MV-4-11 (cell line): Measurements from ENCODE around the gene POMGNT1.

Source experiments
- DNase-seq: peaks from one replicate; lab custom pipeline; 2025; lab: John Stamatoyannopoulos, UW

POMGNT1 gene

GRCh38 chr1:46183079-46183847 lies 15.0 kb downstream of the POMGNT1 start:
- DNase-seq: peak; percentile 4

GRCh38 chr1:46181343-46182260 lies 16.6 kb downstream of the POMGNT1 start:
- DNase-seq: no peak

- DNase-seq: no peak
These were observed 18.1 kb downstream of the POMGNT1 start for GRCh38 chr1:46180082-46180616.

- DNase-seq: peak; percentile 58
These were observed 18.8 kb downstream of the POMGNT1 start for GRCh38 chr1:46179138-46180081.

GRCh38 chr1:46176211-46176865 lies 21.9 kb downstream of the POMGNT1 start, which contains the start of gene P3R3URF:
TSS of gene P3R3URF (minus strand) at chr1:46176488. CDS start at chr1:46176471, 17 bp downstream.
- no peak for DNase-seq

- no peak for DNase-seq
These were observed 23.0 kb downstream of the POMGNT1 start for GRCh38 chr1:46175243-46175642.

GRCh38 chr1:46174448-46175231 lies 23.6 kb downstream of the POMGNT1 start, which contains the start of gene TSPAN1:
TSS of gene TSPAN1 (plus strand) at chr1:46175087. CDS start at chr1:46181108, 6,021 bp downstream.
- no peak for DNase-seq

GRCh38 chr1:46173361-46173856 lies 24.8 kb downstream of the POMGNT1 start:
- DNase-seq: peak; percentile 23

GRCh38 chr1:46172321-46172720 lies 25.9 kb downstream of the POMGNT1 start:
- DNase-seq: no peak

GRCh38 chr1:46171871-46172270 lies 26.4 kb downstream of the POMGNT1 start:
- no peak for DNase-seq

GRCh38 chr1:46171351-46171750 lies 26.9 kb downstream of the POMGNT1 start:
- DNase-seq: no peak

- DNase-seq: no peak
These were observed 28.3 kb downstream of the POMGNT1 start for GRCh38 chr1:46169811-46170454.

GRCh38 chr1:46168477-46168876 lies 29.8 kb downstream of the POMGNT1 start:
- no peak for DNase-seq

- no peak for DNase-seq
These were observed 31.4 kb downstream of the POMGNT1 start for GRCh38 chr1:46166521-46167462.

GRCh38 chr1:46160212-46160611 lies 38.0 kb downstream of the POMGNT1 start:
- DNase-seq: no peak

- DNase-seq: no peak
These were observed 38.7 kb downstream of the POMGNT1 start for GRCh38 chr1:46159516-46159915.

GRCh38 chr1:46158312-46159281 lies 39.6 kb downstream of the POMGNT1 start:
- no peak for DNase-seq
